Inferior parietal cortex (tissue), 1 donor: ENCODE results near the gene LSR.
A peak's percentile ranks its signal among the peaks of the same experiment; 100 is the strongest.
"Not testable (repeated sequence)": the region's sequence is repeated elsewhere in the genome, so short reads cannot be mapped to it uniquely, and the experiment has no call there.

Experiments
- DNase-seq: peaks from one replicate; pipeline ENCODE4 v3.0.0-alpha.2; 2016; ENCODE audit errors: extremely low spot score

Gene LSR

DNA sequence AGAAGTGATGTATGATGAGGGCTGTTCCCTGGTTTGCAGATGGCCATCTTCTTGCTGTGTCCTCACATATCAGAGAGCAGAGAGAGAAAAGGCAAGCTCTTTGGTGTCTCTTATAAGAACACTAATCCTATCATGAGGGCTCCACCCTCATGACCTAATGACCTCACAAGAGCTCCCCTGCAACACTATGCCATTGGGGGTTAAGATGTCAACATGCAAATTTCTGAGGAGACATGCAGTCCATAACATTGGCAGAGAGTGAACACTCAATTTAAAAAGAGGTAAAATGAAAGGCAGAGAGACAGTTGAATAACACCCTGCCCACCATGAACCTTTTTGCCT, 31.2 kb upstream of the LSR start:
- no peak for DNase-seq

- DNase-seq: no peak
Measured at GRCh38 chr19:35219008-35219407, 29.8 kb upstream of the LSR start.

DNA sequence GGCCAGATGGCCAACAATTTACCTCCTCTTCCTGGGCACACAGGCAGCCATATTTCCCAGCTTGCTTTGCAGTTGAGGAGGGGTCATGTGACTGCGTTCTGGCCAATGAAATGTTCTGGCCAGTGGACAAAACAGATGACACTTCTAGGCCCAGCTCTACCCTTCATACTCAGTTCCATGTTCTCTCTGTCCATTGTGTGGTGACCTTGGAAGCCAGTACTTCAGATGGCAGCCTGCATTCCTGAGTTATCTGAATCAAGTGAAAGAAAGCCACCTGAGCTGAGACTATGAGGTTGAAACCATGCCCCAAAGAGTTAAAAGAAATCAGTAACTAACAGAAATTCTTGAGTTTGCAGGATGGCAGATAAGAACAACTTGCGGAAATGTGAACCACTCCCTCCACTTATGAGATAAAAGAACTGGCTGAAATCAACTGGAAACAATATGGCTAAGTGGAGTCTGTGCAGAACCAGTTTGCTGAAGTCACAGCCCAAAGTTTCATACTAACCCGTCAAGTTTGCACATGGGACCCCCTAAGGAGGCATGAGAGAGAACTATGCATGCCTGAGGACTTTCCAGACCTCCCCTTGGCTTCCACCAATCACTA, 28.4 kb upstream of the LSR start:
- DNase-seq: no peak

DNA sequence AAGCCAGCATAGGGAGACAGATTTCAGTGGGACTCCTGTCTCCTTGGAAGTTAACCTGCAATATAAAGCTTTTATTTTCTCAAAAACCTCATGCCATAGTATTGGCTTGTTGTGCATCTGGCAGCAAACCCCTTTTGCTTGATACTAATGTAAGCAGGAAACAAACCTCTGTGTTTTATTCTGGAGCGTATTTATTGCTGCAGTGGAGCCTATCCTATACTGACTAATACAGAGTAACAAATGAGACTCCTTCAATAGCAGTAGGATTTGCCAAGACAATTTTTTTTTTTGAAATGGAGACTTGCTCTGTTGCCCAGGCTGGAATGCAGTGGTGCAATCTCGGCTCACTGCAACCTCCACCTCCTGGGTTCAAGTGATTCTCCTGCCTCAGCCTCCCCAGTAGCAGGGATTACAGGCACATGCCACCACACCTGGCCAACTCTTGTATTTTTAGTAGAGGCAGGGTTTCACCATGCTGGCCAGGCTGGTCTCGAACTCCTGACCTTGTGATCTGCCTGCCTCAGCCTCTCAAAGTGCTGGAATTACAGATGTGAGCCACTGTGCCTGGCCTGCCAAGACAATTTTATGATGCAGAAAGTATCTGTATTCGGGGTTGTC, 27.7 kb upstream of the LSR start:
- not testable (repeated sequence) for DNase-seq

- no peak for DNase-seq
Measured at GRCh38 chr19:35222373-35223015, 26.3 kb upstream of the LSR start.

DNA sequence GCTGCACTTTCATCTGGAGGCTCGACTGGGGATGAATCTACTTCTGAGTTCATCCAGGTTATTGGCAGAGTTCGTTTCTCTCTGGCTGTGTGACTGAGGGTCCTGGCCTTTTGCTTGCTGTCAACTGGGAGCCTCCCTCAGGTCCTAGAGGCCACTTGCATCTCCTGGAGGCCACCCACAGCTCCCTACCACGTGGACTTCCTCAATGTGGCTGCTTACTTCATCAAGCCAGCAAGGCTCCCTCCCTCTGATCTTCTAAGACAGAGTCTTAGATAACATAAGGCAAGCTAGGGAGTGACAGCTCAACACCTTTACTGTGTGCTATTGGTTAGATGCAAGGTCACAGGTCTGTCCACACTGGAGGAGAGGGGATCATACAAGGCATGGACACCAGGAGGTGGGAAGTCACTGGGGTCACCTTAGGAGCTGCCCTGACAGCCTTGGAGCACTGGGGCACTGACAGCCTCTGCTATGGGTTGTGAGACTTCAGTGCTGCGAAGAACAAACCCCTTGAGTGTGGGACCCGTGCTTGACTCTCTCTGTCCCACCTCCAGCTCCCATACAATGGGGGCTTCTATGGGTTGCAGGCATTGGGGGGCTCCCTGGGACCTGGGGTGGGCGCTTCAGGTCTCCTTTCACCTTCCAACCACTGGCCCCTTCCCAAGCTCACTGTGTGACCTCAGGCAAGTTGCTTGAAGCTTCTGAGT, 25.6 kb upstream of the LSR start:
- DNase-seq: no peak

GRCh38 chr19:35223862-35224505, 24.8 kb upstream of the LSR start:
- no peak for DNase-seq

GRCh38 chr19:35224681-35225571, 23.9 kb upstream of the LSR start:
- DNase-seq: no peak

DNA sequence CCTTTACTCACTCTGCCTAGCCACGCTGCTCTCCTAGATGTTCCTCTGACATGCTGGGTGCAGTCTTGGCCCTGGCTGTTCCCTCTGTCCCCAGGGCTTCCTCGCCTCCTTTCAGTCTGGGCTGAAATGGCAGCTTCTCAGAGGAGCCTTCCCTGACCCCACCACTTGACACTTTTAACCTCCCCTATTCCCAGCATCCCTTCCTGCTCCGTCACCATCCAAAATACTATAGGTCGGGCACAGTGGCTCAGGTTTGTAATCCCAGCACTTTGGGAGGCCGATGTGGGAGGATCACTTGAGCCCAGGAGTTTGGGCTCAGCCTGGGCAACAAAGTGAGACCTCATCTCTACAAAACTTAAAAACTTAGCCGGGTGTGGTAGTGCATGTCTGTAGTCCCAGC, 22.9 kb upstream of the LSR start:
- DNase-seq: no peak

- DNase-seq: no peak
Measured at GRCh38 chr19:35226748-35227147, 22.1 kb upstream of the LSR start.

- DNase-seq: peak; percentile 41
Measured at GRCh38 chr19:35228177-35228930, 20.4 kb upstream of the LSR start, which contains the start of gene FAM187B. FAM187B (minus strand) TSS chr19:35228739; CDS start chr19:35228680, 59 bp downstream.

GRCh38 chr19:35229601-35230000, 19.2 kb upstream of the LSR start:
- no peak for DNase-seq

- DNase-seq: no peak
Measured at GRCh38 chr19:35231956-35232645, 16.7 kb upstream of the LSR start.

DNA sequence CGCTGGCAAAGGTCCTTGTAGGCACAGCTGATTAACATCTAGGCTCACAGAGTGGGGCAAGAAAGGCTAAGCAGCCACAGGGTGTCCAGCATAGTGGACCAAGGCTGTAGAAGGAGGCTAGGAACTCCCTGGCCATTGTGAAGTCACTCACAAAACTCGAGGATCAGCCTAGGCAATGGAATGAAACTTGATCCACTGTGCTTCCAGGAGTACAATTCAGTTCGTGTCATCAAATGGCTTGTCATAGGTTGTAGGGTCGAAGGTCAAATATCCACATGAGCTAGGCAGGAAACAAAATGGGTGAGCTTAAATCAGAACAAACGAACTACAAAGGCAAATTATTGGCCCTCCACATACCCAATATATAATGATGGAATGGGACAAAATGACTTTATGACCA, 15.9 kb upstream of the LSR start:
- no peak for DNase-seq

DNA sequence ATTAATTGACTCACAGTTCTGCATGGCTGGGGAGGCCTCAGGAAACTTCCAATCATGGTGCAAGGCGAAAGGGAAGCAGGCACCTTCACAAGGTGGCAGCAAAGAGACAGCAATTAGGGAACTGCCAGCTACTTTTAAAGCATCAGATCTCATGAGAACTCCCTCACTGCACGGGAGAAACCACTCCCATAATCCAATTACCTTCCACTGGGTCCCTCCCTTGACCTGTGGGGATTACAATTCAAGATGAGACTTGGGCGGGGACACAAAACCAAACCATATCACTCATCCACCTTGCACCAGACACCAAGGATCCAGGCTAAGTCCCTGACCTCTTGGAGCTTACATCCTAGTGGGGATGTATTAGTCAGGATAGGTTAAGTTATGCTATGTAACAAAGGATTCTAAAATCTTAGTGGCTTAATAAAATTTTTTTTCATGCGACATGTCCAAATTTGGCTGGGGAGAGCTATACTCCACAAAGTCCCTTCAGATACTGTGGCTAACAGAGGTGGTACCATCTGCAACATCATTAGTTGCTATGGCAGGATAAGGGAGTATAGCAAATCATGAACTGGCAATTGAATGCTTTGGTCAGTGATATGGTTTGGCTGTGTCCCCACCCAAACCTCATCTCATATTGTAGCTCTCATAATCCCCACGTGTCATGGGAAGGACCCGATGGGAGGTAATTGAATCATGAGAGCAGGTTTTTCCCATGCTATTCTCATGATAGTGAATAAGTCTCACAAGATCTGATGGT, 12.0 kb upstream of the LSR start:
- DNase-seq: no peak

GRCh38 chr19:35239597-35239996, 9.2 kb upstream of the LSR start:
- not testable (repeated sequence) for DNase-seq

- DNase-seq: no peak
Measured at GRCh38 chr19:35240327-35240726, 8.5 kb upstream of the LSR start.

- no peak for DNase-seq
Measured at GRCh38 chr19:35241417-35241816, 7.4 kb upstream of the LSR start.

GRCh38 chr19:35246466-35247092, 2.2 kb upstream of the LSR start:
- no peak for DNase-seq
